ENCODE data around the gene HLA-E. TPM values are rescaled to one million over a fixed set of nuclear protein-coding genes. Genes with fewer than 3 reads are reported as not detected.
"Not testable (repeated sequence)": the region's sequence is repeated elsewhere in the genome, so short reads cannot be mapped to it uniquely, and the experiment has no call there.

The HLA-E gene
- total and polyA plus RNA-seq, 9 donors, result 181 to 614 (median 244) TPM

DNA sequence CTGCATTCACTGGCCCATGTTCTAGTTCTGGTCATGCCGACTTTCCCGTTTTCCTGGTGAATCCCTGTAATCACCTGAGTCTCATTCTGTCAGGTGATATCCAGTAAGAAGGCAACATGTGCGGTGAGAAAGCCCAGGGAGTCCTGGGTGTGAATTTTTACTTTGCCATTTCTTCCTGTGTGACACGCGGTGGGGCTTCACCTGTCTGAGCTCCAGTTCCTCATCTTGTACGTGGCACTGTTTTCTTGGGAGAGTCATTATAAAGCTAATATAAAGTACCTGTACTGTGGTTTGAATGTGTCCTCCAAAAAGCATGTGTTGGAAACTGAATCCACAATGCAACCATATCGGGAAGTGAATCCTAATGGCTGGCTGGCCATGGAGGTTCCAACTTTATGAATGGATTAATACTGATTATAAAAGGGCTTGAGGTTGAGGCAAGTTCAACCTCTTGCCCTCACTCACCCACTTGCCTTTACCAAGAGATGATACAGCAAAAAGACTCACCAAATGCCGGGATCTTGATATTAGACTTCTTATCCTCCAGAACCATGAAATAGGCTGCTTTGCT lies 5.1 kb downstream of the HLA-E start:
- H3K4me1 ChIP-seq (ENCODE audit: insufficient read depth), result peaks cover 4% of the 10 kb centered on the region
- no peaks in the 10 kb centered on the region for H3K9me3 ChIP-seq
- H3K27ac ChIP-seq, result no peak overlapping the region
- WGBS, 3 donors, result 82 to 91% (median 90%) methylated on average over 8 of the region's 8 CpGs
- no peak for DNase-seq
- TF ChIP-seq POLR2A (IDR thresholded peaks at IDR 0.05) (no peak), EP300 (IDR thresholded peaks at IDR 0.05) (no peak)
- TF ChIP-seq, protein P1, sequence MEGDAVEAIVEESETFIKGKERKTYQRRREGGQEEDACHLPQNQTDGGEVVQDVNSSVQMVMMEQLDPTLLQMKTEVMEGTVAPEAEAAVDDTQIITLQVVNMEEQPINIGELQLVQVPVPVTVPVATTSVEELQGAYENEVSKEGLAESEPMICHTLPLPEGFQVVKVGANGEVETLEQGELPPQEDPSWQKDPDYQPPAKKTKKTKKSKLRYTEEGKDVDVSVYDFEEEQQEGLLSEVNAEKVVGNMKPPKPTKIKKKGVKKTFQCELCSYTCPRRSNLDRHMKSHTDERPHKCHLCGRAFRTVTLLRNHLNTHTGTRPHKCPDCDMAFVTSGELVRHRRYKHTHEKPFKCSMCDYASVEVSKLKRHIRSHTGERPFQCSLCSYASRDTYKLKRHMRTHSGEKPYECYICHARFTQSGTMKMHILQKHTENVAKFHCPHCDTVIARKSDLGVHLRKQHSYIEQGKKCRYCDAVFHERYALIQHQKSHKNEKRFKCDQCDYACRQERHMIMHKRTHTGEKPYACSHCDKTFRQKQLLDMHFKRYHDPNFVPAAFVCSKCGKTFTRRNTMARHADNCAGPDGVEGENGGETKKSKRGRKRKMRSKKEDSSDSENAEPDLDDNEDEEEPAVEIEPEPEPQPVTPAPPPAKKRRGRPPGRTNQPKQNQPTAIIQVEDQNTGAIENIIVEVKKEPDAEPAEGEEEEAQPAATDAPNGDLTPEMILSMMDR (IDR thresholded peaks at IDR 0.05), result no peak
- intact Hi-C loops (cut with DNase I), result loop anchor here in 1 of 4 donors (10.0 kb wide), 1 partner anchor 160 kb away; no protein-coding TSS in a partner anchor
- no peak overlapping the region for H3K4me3 ChIP-seq
- H3K36me3 ChIP-seq, result no peaks in the 10 kb centered on the region
- no peaks in the 10 kb centered on the region for H3K27me3 ChIP-seq

DNA sequence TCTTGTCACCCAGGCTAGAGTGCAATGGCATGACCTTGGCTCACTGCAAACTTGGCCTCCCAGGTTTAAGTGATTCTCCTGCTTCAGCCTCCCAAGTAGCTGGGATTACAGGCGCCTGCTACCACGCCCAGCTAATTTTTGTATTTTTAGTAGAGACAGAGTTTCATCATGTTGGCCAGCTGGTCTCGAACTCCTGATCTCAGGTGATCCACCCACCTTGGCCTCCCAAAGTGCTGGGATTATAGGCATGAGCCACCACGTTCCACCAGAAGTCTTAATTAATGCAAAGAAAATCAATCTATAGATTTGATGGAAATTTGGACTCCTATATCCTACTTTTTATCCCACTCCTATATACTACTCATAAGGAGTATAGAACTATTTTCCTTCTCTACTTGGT lies 5.8 kb downstream of the HLA-E start:
- WGBS, 3 donors, result 78 to 88% (median 82%) methylated on average over 4 of the region's 4 CpGs
- H3K27ac ChIP-seq, result not testable (repeated sequence)

DNA sequence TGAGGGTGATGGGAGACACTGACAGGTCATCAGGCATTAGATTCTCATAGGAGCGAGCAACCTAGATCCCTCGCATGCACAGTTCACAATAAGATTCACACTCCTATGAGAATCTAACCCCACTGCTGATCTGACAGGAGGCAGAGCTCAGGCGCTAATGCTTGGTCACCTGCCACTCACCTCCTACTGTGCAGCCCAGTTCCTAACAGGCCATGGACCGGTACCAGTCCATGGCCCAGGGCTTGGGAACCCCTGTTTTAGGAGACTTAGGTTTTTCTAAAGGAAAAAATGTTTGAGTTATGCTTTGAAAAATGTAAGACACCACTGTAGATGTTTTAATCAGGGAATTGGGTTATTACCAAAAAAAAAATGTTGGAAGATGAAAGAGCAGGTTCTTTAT lies 6.7 kb downstream of the HLA-E start:
- intact Hi-C loops (cut with DNase I), result loop anchor here in 1 of 4 donors (10.0 kb wide), 1 partner anchor 159 kb away; no protein-coding TSS in a partner anchor
- Histone ChIP-seq H3K36me3 (no peaks in the 10 kb centered on the region), H3K4me1 (ENCODE audit: insufficient read depth) (no peaks in the 10 kb centered on the region), H3K27ac (no peak overlapping the region), H3K27me3 (no peaks in the 10 kb centered on the region), H3K4me3 (no peak overlapping the region), H3K9me3 (no peaks in the 10 kb centered on the region)
- TF ChIP-seq POLR2A (IDR thresholded peaks at IDR 0.05), result no peak
- TF ChIP-seq, protein P1 (IDR thresholded peaks at IDR 0.05), result no peak
- no peak for TF ChIP-seq EP300 (IDR thresholded peaks at IDR 0.05)
- WGBS, 3 donors, result 83 to 92% (median 92%) methylated on average over 4 of the region's 4 CpGs
- DNase-seq, result no peak

More for the DNA sequence above, 5.8 kb downstream of the HLA-E start:
- not testable (repeated sequence) for DNase-seq; H3K36me3 ChIP-seq; H3K9me3 ChIP-seq; H3K4me1 ChIP-seq (ENCODE audit: insufficient read depth); H3K4me3 ChIP-seq; H3K27me3 ChIP-seq
- intact Hi-C loops (cut with DNase I), result loop anchor here in 1 of 4 donors (10.0 kb wide), 1 partner anchor 160 kb away; no protein-coding TSS in a partner anchor

DNA sequence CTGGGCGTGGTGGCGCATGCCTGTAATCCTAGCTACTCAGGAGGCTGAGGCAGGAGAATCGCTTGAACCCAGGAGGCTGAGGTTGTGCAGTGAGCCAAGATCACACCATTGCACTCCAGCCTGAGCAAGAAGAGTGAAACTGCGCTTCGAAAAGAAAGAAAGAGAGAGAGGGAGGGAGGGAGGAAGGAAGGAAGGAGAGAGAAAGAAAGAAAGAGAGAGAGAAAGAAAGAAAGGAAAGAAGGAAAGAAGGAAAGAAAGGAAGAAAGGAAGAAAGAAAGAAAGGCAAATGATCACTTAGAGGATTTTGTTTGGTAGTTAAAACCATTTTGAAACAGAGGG lies 7.9 kb downstream of the HLA-E start:
- DNase-seq; H3K36me3 ChIP-seq; H3K27me3 ChIP-seq; H3K4me3 ChIP-seq; H3K9me3 ChIP-seq; H3K4me1 ChIP-seq (ENCODE audit: insufficient read depth); H3K27ac ChIP-seq: not testable (repeated sequence)
- 90 to 93% (median 93%) methylated on average over 5 of the region's 5 CpGs for WGBS, 3 donors
- intact Hi-C loops (cut with DNase I), result loop anchor here in 1 of 4 donors (10.0 kb wide), 1 partner anchor 158 kb away; no protein-coding TSS in a partner anchor

DNA sequence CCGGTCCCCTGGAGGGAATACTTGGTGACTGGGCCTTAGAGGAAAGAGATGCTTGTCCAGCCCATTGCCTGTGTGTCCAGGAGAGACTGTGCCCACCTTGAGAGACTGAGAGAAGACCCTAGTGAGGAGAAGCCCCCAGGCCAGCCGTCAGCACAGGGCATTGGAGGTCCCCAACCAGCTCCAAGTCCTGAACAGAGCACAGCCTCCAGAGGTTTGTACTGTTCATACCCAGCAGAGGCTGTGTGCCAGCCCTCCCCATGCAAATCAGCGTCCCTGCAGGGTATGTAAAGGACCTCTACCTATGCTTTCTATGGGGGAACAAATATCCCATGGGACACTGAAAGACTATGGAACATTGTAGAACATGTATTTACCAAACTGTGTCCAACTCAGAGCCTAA lies 8.4 kb downstream of the HLA-E start:
- WGBS, 3 donors, result 70 to 75% (median 71%) methylated on average over 3 of the region's 3 CpGs
- no peaks in the 10 kb centered on the region for H3K36me3 ChIP-seq
- no peak for TF ChIP-seq EP300 (IDR thresholded peaks at IDR 0.05)
- TF ChIP-seq, protein P1 (IDR thresholded peaks at IDR 0.05), result no peak
- no peak overlapping the region for H3K27ac ChIP-seq
- H3K9me3 ChIP-seq, result no peaks in the 10 kb centered on the region
- intact Hi-C loops (cut with DNase I), result loop anchor here in 1 of 4 donors (10.0 kb wide), 1 partner anchor 157 kb away; no protein-coding TSS in a partner anchor
- DNase-seq, result no peak
- no peak overlapping the region for H3K4me3 ChIP-seq
- no peaks in the 10 kb centered on the region for H3K27me3 ChIP-seq
- H3K4me1 ChIP-seq (ENCODE audit: insufficient read depth), result no peaks in the 10 kb centered on the region

DNA sequence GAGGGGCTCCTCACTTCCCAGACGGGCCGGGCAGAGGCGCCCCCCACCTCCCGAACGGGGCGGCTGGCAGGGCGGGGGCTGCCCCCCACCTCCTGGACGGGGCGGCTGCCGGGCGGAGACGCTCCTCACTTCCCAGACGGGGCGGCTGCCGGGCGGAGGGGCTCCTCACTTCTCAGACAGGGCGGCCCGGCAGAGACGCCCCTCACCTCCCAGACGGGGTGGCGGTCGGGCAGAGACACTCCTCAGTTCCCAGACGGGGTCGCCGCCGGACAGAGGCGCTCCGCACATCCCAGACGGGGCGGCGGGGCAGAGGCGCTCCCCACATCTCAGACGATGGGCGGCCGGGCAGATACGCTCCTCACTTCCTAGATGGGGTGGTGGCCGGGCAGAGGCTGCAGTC lies 9.4 kb downstream of the HLA-E start:
- not testable (repeated sequence) for H3K36me3 ChIP-seq; H3K27me3 ChIP-seq; H3K4me3 ChIP-seq; H3K9me3 ChIP-seq; H3K4me1 ChIP-seq (ENCODE audit: insufficient read depth); H3K27ac ChIP-seq
- peak in 1 of 5 donors; percentile 14 for DNase-seq
- 84 to 93% (median 93%) methylated on average over 28 to 37 of the region's 37 CpGs for WGBS, 3 donors
- intact Hi-C loops (cut with DNase I), result loop anchor here in 1 of 4 donors (10.0 kb wide), 1 partner anchor 156 kb away; no protein-coding TSS in a partner anchor
